ENCODE measurements around the gene DDA1. TPM values are rescaled to one million over a fixed set of nuclear protein-coding genes. Genes with fewer than 3 reads are reported as not detected.

Gene DDA1
- total and polyA plus RNA-seq, 9 of the 15 experiments (the other 6 are each of a cell fraction or from before 2014, with no cell fraction given), result 1.4 to 83.8 (median 33.8) TPM

GRCh38 chr19:17336872-17337674 is 27.7 kb downstream of the DDA1 start, which contains the start of gene GTPBP3 (continued):
- TF ChIP-seq TARDBP (IDR thresholded peaks at IDR 0.05) (no peak), PHTF2 (CRISPR knock-in tag; IDR thresholded peaks at IDR 0.05) (no peak), CREB5 (CRISPR knock-in tag; IDR thresholded peaks at IDR 0.05) (no peak), RERE (CRISPR knock-in tag; IDR thresholded peaks at IDR 0.05; ENCODE audit: borderline replicate concordance) (no peak), DPF2 (IDR thresholded peaks at IDR 0.05) (peak; percentile 65), ELK1 (CRISPR knock-in tag; IDR thresholded peaks at IDR 0.05) (no peak), RBM25 (IDR thresholded peaks at IDR 0.05; ENCODE audit: low read depth, low read length, severe bottlenecking) (peak; percentile 82), ZNF518B (CRISPR knock-in tag; IDR thresholded peaks at IDR 0.05) (no peak), BRD9 (IDR thresholded peaks at IDR 0.05; ENCODE audit: low read depth, partially characterized antibody) (peak; percentile 87), THAP12 (CRISPR knock-in tag; IDR thresholded peaks at IDR 0.05) (0 out of 2 replicates have a peak, but pooled peaks have one; percentile 30), RBBP5 (IDR thresholded peaks at IDR 0.05; ENCODE audit: borderline replicate concordance, insufficient read depth, low read length, poor library complexity, severe bottlenecking) (peak; percentile 21), DIDO1 (tag; IDR thresholded peaks at IDR 0.05; ENCODE audit: low read depth) (peak; percentile 99)

All from K562 (cell line).